ENCODE data around the gene FIZ1. TPM values are rescaled to one million over a fixed set of nuclear protein-coding genes. Genes with fewer than 3 reads are reported as not detected.

The FIZ1 gene
- total RNA-seq, 1 experiment from 2014 or later: 21.5 TPM

DNA sequence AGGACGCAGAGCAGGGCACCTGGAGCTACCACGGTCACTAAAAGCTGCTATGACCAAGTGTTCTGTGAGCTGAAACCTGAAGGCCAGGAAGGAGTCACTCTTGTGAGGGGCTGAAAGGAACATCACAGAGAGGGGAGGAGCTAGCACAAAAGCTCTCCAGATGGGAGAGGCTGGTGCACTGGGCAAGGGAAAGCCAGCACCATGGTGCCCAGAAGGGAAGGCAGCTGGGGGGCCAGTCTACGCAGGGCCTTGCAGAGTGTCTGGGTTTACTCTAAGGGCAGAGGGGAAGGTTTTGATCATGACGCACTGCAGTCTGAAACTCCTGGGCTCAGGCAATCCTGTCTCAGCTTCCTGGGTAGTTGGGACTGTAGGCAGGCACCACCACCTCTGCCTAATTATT is 37.4 kb upstream of the FIZ1 start:
- no peak overlapping the region for H4K8ac ChIP-seq (replicated peaks; ENCODE audit: insufficient read length, low read depth, low read length)
- H4K20me1 ChIP-seq (ENCODE audit: control insufficient read depth, insufficient read depth, insufficient read length): no peaks in the 10 kb centered on the region
- no peak overlapping the region for H2AK5ac ChIP-seq (ENCODE audit: insufficient read length, low read length)
- no peak overlapping the region for H2AFZ ChIP-seq (ENCODE audit: low read length)
- Mint-ChIP-seq H3K4me1 (peaks cover 24 to 36% of the 10 kb centered on the region in 2 experiments), H3K4me3 (peak overlapping the region; percentile 100), H3K36me3 (ENCODE audit: insufficient read depth in 1 of 3, low read depth in 3 of 3) (peaks cover 10 to 15% (median 14%) of the 10 kb centered on the region in 3 experiments), H3K27me3 (ENCODE audit: low read depth) (peaks cover 3% of the 10 kb centered on the region; the same call in 1 of the 2 replicates), H3K27ac (peak overlapping the region in 2 of 3 experiments; percentile 8 to 57; a peak in 2 of 7 replicates), H3K9me3 (no peaks in the 10 kb centered on the region; a peak in 1 of 5 replicates)
- H3K4ac ChIP-seq (ENCODE audit: low read depth, low read length): no peak overlapping the region
- no peak overlapping the region for H2BK20ac ChIP-seq (ENCODE audit: low read depth, low read length, poor library complexity, severe bottlenecking)
- no peak overlapping the region for H3K27ac ChIP-seq (ENCODE audit: insufficient read length, low read depth, low read length)
- no peak overlapping the region for H2BK120ac ChIP-seq (ENCODE audit: low read depth, low read length, poor library complexity, severe bottlenecking)
- TF ChIP-seq CTCF (conservative IDR thresholded peaks at IDR 0.05): no peak
- peaks cover 10% of the 10 kb centered on the region; the same call in 1 of the 2 replicates for H3K79me2 ChIP-seq (ENCODE audit: insufficient read depth, low read length)
- no peak overlapping the region for H3T11ph ChIP-seq (ENCODE audit: low read length)
- H2BK12ac ChIP-seq (ENCODE audit: insufficient read length, low read depth, low read length): no peak overlapping the region
- no peak for DNase-seq
- H2BK5ac ChIP-seq (ENCODE audit: insufficient read length, low read length): no peak overlapping the region
- no peak overlapping the region for H3K4me2 ChIP-seq (ENCODE audit: insufficient read depth, insufficient read length, low read length)
- no peak overlapping the region for H3K23ac ChIP-seq (ENCODE audit: insufficient read length, low read depth, low read length)
- H3K18ac ChIP-seq (ENCODE audit: insufficient read length, low read depth, low read length): no peak overlapping the region
- no CpG with 5 or more reads among the region's 4 CpGs for WGBS (ENCODE audit: extremely low coverage, insufficient read length, low lambda C conversion rate)
- H3K23me2 ChIP-seq (ENCODE audit: insufficient read length, low read depth, low read length, poor library complexity, severe bottlenecking): peaks cover 13% of the 10 kb centered on the region
- no peaks in the 10 kb centered on the region for H3K27me3 ChIP-seq (ENCODE audit: insufficient read depth, low read length)
- H3K4me1 ChIP-seq (ENCODE audit: insufficient read depth, low read length): 0 out of 2 replicates have a peak, but pooled peaks cover 2% of the 10 kb centered on the region
- H3K14ac ChIP-seq (ENCODE audit: insufficient read depth, low read length): no peak overlapping the region
- no peak overlapping the region for H4K5ac ChIP-seq (ENCODE audit: insufficient read length, low read depth, low read length)
- no peak overlapping the region for H4K91ac ChIP-seq (ENCODE audit: insufficient read length, low read depth, low read length)
- peaks cover 6% of the 10 kb centered on the region for H3K79me1 ChIP-seq (ENCODE audit: insufficient read depth, low read depth, low read length, poor library complexity, severe bottlenecking)
- no peak overlapping the region for H3K56ac ChIP-seq (ENCODE audit: insufficient read length, low read depth, low read length)
- H3K9ac ChIP-seq (ENCODE audit: extremely low read depth, insufficient read length, low read length): no peak overlapping the region
- no peaks in the 10 kb centered on the region for H3K9me3 ChIP-seq (ENCODE audit: control insufficient read depth, low read depth, low read length)
- no peak overlapping the region for H2BK15ac ChIP-seq (ENCODE audit: low read depth, low read length)
